ENCODE data around the gene RPL28. TPM values are rescaled to one million over a fixed set of nuclear protein-coding genes. Genes with fewer than 3 reads are reported as not detected.
A peak's percentile ranks its signal among the peaks of the same experiment; 100 is the strongest.

The RPL28 gene
- total and polyA plus RNA-seq, 2 of the 4 experiments (the other 2 are of a cell fraction) = 386 to 1,693 TPM

- TF ChIP-seq MXI1 (IDR thresholded peaks at IDR 0.05; ENCODE audit: borderline replicate concordance, low read depth, low read length) (no peak), POLR2A (IDR thresholded peaks at IDR 0.05; ENCODE audit: low read depth, low read length) (no peak), MAFK (IDR thresholded peaks at IDR 0.05; ENCODE audit: low read depth, low read length) (no peak)
These were observed 3.9 kb downstream of the RPL28 start (continued) for GRCh38 chr19:55389386-55390317.

GRCh38 chr19:55390461-55390880 is 4.7 kb downstream of the RPL28 start:
- Histone ChIP-seq H4K8ac (ENCODE audit: low read depth in 2 of 2, low read length in 2 of 2) (peak overlapping the region in 1 of 2 experiments; percentile 14; a peak in 1 of 4 replicates), H3K27me3 (ENCODE audit: control insufficient read depth, insufficient read depth, low read length) (no peaks in the 10 kb centered on the region), H3K27ac (ENCODE audit: insufficient read depth, low read length) (no peak overlapping the region), H2AK9ac (replicated peaks; ENCODE audit: low read depth, low read length, poor library complexity) (no peak overlapping the region), H4K20me1 (ENCODE audit: insufficient read depth, low read length) (peaks cover 75% of the 10 kb centered on the region), H2BK20ac (ENCODE audit: low read depth, low read length) (no peak overlapping the region), H2AFZ (replicated peaks; ENCODE audit: low read length, poor library complexity) (no peak overlapping the region), H2BK15ac (ENCODE audit: low read depth, low read length) (no peak overlapping the region), H2AK5ac (ENCODE audit: low read depth, low read length) (no peak overlapping the region), H4K91ac (ENCODE audit: insufficient read depth, low read depth, low read length) (no peak overlapping the region), H3K4me3 (ENCODE audit: insufficient read depth, low read depth, low read length) (no peak overlapping the region), H2BK120ac (ENCODE audit: low read depth, low read length) (no peak overlapping the region), H3K23ac (ENCODE audit: low read depth, low read length) (peak overlapping the region; percentile 60; the same call in 1 of the 2 replicates), H3K14ac (replicated peaks; ENCODE audit: low read depth, low read length) (no peak overlapping the region), H3K9me1 (ENCODE audit: insufficient read depth, low read length) (peaks cover 31% of the 10 kb centered on the region), H2BK5ac (ENCODE audit: low read depth, low read length, poor library complexity, severe bottlenecking) (no peak overlapping the region), H3K79me1 (ENCODE audit: low read depth in 1 of 2, low read length in 2 of 2) (peaks cover 19 to 63% of the 10 kb centered on the region in 2 experiments), H3K56ac (ENCODE audit: extremely low read depth, insufficient read depth, low read length) (no peak overlapping the region), H3K36me3 (ENCODE audit: control insufficient read depth, insufficient read depth, low read length) (peaks cover 48% of the 10 kb centered on the region), H3K18ac (ENCODE audit: low read depth, low read length) (no peak overlapping the region), H3K4me1 (ENCODE audit: control insufficient read depth, insufficient read depth, low read length) (peaks cover 36% of the 10 kb centered on the region), H4K5ac (ENCODE audit: low read depth, low read length) (no peak overlapping the region), H3K4ac (ENCODE audit: low read depth, low read length) (no peak overlapping the region), H3K9ac (ENCODE audit: low read depth, low read length) (no peak overlapping the region), H3K4me2 (ENCODE audit: low read depth, low read length) (no peak overlapping the region), H3K9me3 (ENCODE audit: control insufficient read depth, insufficient read depth, low read length) (no peaks in the 10 kb centered on the region)
- in situ Hi-C loops (cut with MboI; ENCODE audit: low sequenced_read_pairs) (no loop called here), dilution Hi-C loops (cut with HindIII; ENCODE audit: low sequenced_read_pairs, unreplicated experiment) (no loop called here), intact Hi-C loops (cut with micrococcal nuclease) (no loop called here)
- no peak for DNase-seq
- ATAC-seq (ENCODE audit: low read depth) = no peak
- ChIA-PET CTCF (no interaction called here), POLR2A (ENCODE audit: unreplicated experiment) (interaction anchor here (0.5 to 1.3 kb wide), 2 partner anchors 17 to 23 kb away, joined by 3 read pairs; no protein-coding TSS in a partner anchor)
- TF ChIP-seq NFE2L2 (IDR thresholded peaks at IDR 0.05; ENCODE audit: low read depth, low read length) (no peak), POLR2A (IDR thresholded peaks at IDR 0.05; ENCODE audit: low read depth, low read length) (no peak; the same call in none of the 2 replicates), CEBPB (IDR thresholded peaks at IDR 0.05; ENCODE audit: low read depth, low read length) (no peak), MAZ (IDR thresholded peaks at IDR 0.05; ENCODE audit: borderline replicate concordance, low read depth, low read length) (no peak), SMC3 (IDR thresholded peaks at IDR 0.05; ENCODE audit: low read depth, low read length) (no peak)
- 82% methylated on average over 2 of the region's 7 CpGs; no CpG with 5 or more reads in 1 of the 2 experiments for WGBS, 2 experiments (ENCODE audit: extremely low coverage in 2 of 2, insufficient read length in 1 of 2)
- BruUV-seq (replicated peaks) = no TSS peak

Measured in IMR-90 (cell line).